Activated CD8-positive, alpha-beta memory T cell treated with anti-CD3 and anti-CD28 coated beads, Interleukin-2, amount 50 U/mL, for 48 hours (primary cell): ENCODE results near the gene STARD8.

Experiments
- DNase-seq: peaks from one replicate; pipeline ENCODE4 v3.0.0-alpha.2; 2020

The STARD8 gene

GRCh38 chrX:68692651-68693050 is 45.2 kb downstream of the STARD8 start:
- DNase-seq = no peak

GRCh38 chrX:68693481-68694434 is 46.3 kb downstream of the STARD8 start:
- DNase-seq = no peak

- DNase-seq = no peak
Measured at GRCh38 chrX:68694435-68695205, 47.2 kb downstream of the STARD8 start.

- no peak for DNase-seq
Measured at GRCh38 chrX:68695206-68695845, 47.9 kb downstream of the STARD8 start.

GRCh38 chrX:68696267-68696990 is 49.0 kb downstream of the STARD8 start:
- DNase-seq = no peak

- no peak for DNase-seq
Measured at GRCh38 chrX:68697036-68697435, 49.6 kb downstream of the STARD8 start.

GRCh38 chrX:68697465-68698125 is 50.1 kb downstream of the STARD8 start:
- DNase-seq = no peak

GRCh38 chrX:68698942-68699341 is 51.5 kb downstream of the STARD8 start:
- DNase-seq = no peak

- no peak for DNase-seq
Measured at GRCh38 chrX:68699960-68700746, 52.7 kb downstream of the STARD8 start.

GRCh38 chrX:68703369-68703768 is 55.9 kb downstream of the STARD8 start:
- no peak for DNase-seq

GRCh38 chrX:68703846-68704245 is 56.4 kb downstream of the STARD8 start:
- no peak for DNase-seq

GRCh38 chrX:68705986-68706385 is 58.5 kb downstream of the STARD8 start:
- no peak for DNase-seq

- no peak for DNase-seq
Measured at GRCh38 chrX:68708503-68709290, 61.2 kb downstream of the STARD8 start.

GRCh38 chrX:68710870-68711576 is 63.6 kb downstream of the STARD8 start:
- no peak for DNase-seq

GRCh38 chrX:68711845-68712244 is 64.4 kb downstream of the STARD8 start:
- DNase-seq = no peak

- DNase-seq = no peak
Measured at GRCh38 chrX:68714856-68715255, 67.4 kb downstream of the STARD8 start.

- no peak for DNase-seq
Measured at GRCh38 chrX:68717196-68717595, 69.7 kb downstream of the STARD8 start.

- no peak for DNase-seq
Measured at GRCh38 chrX:68717663-68718442, 70.4 kb downstream of the STARD8 start.

- no peak for DNase-seq
Measured at GRCh38 chrX:68718443-68718820, 71.0 kb downstream of the STARD8 start.
